ENCODE measurements around the gene TRPM3. TPM values are rescaled to one million over a fixed set of nuclear protein-coding genes. Genes with fewer than 3 reads are reported as not detected.

TRPM3 gene
- total and polyA plus RNA-seq, 2 of the 8 experiments (the other 6 are each of a cell fraction or from before 2014, with no cell fraction given): 2.4 to 10.9 TPM

DNA sequence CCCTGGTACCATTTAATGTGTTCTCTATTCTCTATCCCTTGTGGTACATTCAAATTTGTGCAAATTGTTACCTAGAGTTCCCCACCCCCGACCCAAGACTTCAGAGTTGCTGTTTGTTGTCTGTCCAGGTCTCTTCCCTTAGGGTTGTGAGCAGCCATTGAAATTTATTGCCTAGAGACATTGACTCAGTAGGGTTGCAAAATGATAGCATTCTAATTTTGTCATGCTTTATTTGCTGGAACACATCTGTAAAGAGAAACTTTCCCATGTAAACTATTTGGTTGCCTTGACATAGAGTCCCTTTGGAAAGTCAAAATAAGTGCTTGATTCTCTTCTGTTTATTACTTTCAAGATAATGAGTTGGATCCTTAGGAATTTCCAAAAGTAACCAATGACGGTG lies 615.3 kb downstream of the TRPM3 start (continued):
- TF ChIP-seq, protein P1, sequence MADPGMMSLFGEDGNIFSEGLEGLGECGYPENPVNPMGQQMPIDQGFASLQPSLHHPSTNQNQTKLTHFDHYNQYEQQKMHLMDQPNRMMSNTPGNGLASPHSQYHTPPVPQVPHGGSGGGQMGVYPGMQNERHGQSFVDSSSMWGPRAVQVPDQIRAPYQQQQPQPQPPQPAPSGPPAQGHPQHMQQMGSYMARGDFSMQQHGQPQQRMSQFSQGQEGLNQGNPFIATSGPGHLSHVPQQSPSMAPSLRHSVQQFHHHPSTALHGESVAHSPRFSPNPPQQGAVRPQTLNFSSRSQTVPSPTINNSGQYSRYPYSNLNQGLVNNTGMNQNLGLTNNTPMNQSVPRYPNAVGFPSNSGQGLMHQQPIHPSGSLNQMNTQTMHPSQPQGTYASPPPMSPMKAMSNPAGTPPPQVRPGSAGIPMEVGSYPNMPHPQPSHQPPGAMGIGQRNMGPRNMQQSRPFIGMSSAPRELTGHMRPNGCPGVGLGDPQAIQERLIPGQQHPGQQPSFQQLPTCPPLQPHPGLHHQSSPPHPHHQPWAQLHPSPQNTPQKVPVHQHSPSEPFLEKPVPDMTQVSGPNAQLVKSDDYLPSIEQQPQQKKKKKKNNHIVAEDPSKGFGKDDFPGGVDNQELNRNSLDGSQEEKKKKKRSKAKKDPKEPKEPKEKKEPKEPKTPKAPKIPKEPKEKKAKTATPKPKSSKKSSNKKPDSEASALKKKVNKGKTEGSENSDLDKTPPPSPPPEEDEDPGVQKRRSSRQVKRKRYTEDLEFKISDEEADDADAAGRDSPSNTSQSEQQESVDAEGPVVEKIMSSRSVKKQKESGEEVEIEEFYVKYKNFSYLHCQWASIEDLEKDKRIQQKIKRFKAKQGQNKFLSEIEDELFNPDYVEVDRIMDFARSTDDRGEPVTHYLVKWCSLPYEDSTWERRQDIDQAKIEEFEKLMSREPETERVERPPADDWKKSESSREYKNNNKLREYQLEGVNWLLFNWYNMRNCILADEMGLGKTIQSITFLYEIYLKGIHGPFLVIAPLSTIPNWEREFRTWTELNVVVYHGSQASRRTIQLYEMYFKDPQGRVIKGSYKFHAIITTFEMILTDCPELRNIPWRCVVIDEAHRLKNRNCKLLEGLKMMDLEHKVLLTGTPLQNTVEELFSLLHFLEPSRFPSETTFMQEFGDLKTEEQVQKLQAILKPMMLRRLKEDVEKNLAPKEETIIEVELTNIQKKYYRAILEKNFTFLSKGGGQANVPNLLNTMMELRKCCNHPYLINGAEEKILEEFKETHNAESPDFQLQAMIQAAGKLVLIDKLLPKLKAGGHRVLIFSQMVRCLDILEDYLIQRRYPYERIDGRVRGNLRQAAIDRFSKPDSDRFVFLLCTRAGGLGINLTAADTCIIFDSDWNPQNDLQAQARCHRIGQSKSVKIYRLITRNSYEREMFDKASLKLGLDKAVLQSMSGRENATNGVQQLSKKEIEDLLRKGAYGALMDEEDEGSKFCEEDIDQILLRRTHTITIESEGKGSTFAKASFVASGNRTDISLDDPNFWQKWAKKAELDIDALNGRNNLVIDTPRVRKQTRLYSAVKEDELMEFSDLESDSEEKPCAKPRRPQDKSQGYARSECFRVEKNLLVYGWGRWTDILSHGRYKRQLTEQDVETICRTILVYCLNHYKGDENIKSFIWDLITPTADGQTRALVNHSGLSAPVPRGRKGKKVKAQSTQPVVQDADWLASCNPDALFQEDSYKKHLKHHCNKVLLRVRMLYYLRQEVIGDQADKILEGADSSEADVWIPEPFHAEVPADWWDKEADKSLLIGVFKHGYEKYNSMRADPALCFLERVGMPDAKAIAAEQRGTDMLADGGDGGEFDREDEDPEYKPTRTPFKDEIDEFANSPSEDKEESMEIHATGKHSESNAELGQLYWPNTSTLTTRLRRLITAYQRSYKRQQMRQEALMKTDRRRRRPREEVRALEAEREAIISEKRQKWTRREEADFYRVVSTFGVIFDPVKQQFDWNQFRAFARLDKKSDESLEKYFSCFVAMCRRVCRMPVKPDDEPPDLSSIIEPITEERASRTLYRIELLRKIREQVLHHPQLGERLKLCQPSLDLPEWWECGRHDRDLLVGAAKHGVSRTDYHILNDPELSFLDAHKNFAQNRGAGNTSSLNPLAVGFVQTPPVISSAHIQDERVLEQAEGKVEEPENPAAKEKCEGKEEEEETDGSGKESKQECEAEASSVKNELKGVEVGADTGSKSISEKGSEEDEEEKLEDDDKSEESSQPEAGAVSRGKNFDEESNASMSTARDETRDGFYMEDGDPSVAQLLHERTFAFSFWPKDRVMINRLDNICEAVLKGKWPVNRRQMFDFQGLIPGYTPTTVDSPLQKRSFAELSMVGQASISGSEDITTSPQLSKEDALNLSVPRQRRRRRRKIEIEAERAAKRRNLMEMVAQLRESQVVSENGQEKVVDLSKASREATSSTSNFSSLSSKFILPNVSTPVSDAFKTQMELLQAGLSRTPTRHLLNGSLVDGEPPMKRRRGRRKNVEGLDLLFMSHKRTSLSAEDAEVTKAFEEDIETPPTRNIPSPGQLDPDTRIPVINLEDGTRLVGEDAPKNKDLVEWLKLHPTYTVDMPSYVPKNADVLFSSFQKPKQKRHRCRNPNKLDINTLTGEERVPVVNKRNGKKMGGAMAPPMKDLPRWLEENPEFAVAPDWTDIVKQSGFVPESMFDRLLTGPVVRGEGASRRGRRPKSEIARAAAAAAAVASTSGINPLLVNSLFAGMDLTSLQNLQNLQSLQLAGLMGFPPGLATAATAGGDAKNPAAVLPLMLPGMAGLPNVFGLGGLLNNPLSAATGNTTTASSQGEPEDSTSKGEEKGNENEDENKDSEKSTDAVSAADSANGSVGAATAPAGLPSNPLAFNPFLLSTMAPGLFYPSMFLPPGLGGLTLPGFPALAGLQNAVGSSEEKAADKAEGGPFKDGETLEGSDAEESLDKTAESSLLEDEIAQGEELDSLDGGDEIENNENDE (IDR thresholded peaks at IDR 0.05; ENCODE audit: insufficient replicate concordance, low read length): no peak
- no peak for TF ChIP-seq RAD21 (IDR thresholded peaks at IDR 0.05 in 1 of 2, conservative IDR thresholded peaks at IDR 0.05 in 1 of 2; ENCODE audit: low read depth in 2 of 2, low read length in 2 of 2)
- no peak for TF ChIP-seq POU5F1 (IDR thresholded peaks at IDR 0.05; ENCODE audit: low read depth, low read length)
- TF ChIP-seq EP300 (IDR thresholded peaks at IDR 0.05; ENCODE audit: borderline replicate concordance in 1 of 2, low read depth in 2 of 2, low read length in 2 of 2): no peak
- TF ChIP-seq TAF7 (optimal IDR thresholded peaks at IDR 0.05; ENCODE audit: borderline replicate concordance, low read depth, low read length): no peak
- TF ChIP-seq SP2 (IDR thresholded peaks at IDR 0.05; ENCODE audit: low read length): no peak

Data from H1 (cell line).